Posterior vena cava (tissue), 2 donors: ENCODE data around the gene LRP1. TPM values are rescaled to one million over a fixed set of nuclear protein-coding genes. Genes with fewer than 3 reads are reported as not detected.

Source experiments
- DNase-seq: peaks from one replicate; pipeline ENCODE4 v3.0.0-alpha.2; 2020; ENCODE audit warnings: low spot score
- intact Hi-C, 2 donors: fragments of 100-400 bp; cut with DNase I; formaldehyde crosslinking; loops; one replicate each; pipeline versions ENCODE4 v1.14.1 to v1.14.2; 2022 to 2023
- total RNA-seq, 2 donors: library from RNA; stranded (reverse); fragmentation: NEBNext Ultra II Directional; extraction: Animal tissue kit (Norgen Biotek cat#: 25700); gene quantifications; one replicate each; pipeline ENCODE4 v1.2.1, GENCODE V29; 2021
- donor health status: DM: yes; HTN: yes; CAD: no.
- donor health status: DM: yes; HTN: yes; CAD: no.

The LRP1 gene
- total RNA-seq, 2 donors from 2014 or later = 465 to 757 TPM

DNA sequence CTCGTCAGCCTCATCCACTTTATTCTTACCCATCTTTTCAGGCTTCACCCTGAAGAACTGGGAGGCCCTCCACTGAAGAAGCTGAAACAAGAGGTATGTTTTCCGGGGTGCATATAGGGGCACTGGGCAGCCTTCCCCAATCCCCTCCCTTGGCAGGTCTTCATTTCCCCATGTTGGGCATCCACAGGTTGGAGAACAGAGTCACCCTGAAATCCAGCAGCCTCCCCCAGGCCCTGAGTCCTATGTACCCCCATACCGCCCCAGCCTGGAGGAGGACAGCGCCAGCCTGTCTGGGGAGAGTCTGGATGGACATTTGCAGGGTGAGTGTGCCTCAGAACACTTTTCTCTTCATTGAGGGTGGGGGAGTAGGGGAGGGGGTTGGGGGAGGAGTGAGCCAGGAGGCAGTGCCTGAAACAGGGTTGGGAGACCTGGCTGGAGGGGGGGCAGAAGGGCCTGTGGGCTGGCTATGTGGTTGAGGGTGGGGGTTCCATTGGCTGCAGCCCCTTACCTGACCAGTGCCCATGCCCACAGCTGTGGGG is 35.3 kb upstream of the LRP1 start:
- intact Hi-C loops = no loop called here
- DNase-seq = peak; percentile 63

DNA sequence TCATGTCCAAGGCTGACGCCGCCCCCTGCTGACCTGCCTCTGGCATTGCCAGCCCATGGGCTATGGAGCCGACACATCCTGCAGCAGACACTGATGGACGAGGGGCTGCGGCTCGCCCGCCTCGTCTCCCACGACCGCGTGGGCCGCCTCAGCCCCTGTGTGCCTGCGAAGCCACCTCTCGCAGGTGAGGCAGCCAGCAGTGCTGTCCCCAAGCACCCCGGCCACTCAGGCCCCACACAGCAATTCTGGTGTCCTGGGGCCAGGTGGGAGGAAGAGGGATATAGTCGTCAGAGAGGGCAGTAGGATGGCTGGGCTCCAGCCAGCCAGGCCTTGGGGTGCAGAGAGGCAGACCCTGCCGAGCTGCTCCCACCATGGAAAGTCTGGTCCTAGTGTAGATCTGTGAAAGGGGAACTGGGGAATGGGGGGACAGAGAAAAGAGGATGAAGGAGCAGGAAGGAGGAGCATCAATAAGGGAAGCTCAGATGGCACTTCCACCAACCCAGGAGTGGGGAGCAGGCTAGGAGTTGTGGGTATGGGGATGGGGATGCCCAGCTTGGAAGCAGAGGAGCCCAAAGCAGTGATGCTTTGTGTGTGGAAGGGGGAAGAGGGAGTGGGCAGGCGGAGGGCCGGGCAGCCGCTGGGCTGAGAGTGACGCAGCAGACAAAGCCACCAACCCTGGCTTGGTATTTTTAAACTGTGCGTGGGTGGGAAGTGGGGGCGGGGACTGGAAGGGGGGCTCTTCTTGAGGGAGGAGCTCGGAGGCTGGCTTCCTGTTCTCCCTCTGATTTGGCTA is 34.7 kb upstream of the LRP1 start:
- intact Hi-C loops = no loop called here
- DNase-seq = peak; percentile 92

DNA sequence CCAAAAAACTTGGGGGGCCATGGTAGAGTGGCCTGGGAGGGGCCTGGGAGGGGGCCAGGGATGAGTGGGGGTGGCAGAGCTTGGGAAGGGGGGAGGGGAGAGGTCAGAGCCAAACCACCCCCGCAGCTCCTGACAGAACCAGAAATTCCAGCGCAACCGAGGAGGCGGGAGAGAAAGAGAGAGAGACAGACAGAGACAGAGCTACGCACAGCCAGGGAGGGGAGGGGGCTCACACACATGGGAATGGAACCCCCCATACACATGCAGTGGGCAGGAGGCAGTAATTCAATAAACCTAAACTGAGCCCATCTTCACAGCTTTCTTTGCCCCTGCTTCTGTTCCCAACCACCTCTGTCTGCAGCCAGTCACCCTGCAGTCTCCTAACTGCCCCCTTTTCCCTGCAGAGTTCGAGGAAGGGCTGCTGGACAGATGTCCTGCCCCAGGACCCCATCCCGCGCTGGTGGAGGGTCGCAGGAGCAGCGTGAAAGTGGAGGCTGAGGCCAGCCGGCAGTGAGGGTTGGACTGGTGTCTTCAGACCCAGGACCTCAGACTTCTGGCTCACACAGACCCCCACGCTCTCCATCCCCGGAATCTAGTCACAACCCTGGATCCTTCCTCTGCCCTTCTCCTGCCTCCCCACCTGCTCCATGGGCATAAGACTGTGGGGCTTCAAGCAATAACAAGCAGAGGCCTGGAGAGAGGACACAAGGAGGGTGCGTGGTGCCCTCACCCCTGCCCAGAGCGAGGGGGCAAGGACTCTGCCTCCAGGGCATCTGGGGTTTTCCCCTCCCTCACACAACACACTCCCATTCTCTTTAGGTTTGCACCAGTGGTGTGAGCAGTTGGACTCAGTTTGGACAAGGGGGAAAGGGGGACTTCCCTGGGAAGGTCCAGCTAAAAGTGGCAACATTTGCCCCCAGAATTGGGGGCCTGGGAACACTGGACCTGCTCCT is 33.8 kb upstream of the LRP1 start:
- peak; percentile 79 for DNase-seq
- intact Hi-C loops = no loop called here

DNA sequence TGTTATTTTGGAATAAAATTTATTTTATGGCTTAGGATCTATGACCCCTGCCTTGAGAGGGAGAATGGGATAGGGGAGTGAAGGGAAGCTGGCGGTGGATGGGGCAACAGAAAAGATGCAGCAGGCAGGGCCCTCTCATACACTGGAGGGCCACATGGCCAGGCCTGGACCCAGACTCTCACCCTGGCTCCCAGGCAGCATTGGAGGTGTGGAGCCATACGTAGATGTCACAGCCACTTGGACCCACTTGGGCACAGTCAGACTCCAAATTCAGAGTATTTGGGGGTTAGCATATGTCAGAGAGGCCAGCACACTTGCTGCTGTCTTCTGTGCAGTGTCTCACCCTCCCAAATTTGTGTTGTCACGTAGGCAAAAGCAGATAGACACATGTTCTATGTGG is 32.8 kb upstream of the LRP1 start:
- DNase-seq = peak; percentile 11
- intact Hi-C loops = no loop called here

DNA sequence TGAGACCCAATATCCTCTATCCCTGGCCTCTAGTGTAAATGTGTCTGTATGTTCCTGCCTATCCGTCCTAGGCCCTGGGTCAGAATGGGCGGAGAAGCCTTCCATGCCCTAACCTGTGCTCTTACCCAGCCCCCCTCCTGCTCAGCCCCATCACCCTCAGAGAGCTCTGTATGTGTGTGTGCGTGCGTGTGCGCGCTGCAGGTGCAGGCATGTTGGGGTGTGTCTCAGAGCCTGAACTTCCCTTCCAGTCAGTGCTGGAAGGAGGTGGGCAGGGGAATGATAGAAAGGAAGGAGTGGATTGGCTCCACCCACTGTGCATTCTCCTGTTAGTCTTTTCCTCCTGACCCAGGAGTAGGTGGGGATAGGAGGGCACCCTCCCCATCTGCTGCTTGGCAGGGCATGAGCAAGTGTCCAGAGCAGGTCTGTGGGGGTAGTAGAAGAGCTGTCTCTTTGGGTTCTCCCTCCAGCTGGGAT is 32.1 kb upstream of the LRP1 start:
- DNase-seq = peak; percentile 66
- intact Hi-C loops = no loop called here

DNA sequence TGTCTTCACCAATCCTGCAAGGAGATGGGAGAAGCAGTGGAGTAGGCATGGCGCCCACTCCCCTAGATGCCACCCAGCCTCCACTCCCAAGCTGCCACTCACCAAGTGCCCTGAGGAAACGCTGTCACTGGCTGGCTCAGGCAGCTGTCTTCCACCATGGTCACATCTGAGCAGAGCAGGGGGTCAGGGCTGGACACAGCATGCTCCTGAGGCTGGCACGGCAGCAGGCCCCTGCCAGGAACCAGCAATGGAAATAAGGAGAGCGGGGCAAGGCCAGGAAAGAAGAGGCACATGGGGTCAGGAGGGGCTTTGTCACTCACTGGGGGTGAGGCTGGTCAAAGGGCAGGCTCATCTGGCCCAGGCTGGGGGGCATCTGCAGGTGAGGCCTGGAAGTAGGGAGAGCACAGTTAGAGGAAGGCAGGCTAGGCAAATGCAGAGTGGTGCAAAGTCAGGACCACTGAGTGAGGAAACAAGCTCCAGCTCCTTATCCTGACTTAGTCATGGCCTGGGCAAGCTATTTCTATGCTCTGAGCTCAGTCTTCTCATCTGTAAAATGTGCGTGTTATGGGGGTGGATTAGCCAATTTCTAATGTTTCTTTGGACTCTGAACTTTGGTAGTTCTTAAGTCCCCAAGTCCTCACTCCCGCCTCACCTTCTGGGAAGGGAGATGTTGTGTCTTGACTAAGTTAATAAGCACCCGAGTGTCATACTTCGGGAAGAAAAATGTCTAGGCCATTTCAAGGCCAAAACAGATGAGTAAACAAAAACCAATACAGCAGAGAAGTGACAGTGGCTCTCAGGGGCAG is 31.3 kb upstream of the LRP1 start:
- peak; percentile 62 for DNase-seq
- intact Hi-C loops = no loop called here

DNA sequence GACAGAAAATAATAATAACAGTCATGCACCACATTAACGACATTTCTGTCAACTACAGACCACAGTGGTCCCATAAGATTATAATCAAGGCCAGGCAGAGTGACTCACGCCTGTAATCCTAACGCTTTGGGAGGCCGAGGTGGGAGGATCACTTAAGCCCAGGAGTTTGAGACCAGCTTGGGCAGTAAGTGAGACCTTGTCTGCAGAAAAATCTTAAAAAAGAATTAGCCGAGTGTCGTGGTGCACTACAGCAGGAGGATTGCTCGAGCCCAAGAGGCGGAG is 30.8 kb upstream of the LRP1 start:
- DNase-seq = peak; percentile 35
- intact Hi-C loops = no loop called here

DNA sequence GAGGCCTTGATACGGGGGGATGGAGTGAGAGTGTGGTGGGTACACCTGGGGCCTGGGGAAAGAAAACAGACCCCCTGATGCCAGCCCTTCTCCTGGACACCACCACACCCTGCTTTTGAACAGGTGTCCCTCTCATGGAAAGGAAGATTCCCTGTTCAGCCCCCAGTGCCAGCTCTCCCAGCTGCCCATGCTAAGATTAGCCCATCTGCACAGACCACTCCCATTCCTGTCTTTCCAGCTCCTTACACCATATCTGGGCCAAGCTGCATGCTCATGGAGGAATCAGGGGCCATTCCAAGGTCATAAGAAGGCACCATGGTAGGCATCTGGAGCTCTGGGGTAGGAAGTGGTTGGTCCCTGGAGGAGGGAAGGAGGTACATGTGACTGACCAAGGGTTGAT is 29.7 kb upstream of the LRP1 start:
- intact Hi-C loops = no loop called here
- DNase-seq = peak; percentile 48

DNA sequence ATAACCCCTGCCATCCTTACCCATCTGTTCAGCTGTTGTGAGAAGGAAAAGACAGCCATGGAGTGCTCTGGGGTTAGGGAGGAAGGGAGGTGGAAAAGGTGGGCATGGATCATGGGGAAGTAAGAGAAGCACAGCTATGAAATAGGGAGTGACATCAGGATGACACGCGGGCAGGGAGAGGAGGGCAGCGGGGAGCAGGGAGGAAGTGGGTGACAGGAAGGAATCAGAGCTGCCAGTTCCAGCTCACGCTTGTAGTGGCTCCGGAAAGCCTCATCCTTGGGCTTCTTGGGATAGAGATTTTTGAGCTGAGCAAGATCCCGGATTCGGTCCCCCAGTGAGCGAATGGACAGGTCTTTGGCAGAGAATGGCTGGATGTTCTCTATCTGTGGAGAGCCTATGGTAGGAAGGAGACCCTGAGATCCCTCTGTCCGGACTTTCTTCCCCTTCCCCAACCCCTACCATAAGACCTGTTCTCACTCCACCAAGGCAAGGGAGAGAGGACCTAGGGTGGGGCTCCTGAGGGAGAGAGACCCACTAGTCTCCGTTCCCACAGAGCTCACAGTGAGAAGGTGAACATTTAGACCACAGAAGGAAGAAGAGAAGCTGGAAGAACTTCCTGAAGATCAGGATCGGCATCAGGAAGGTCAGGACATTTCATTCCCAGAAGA is 29.1 kb upstream of the LRP1 start:
- peak; percentile 29 for DNase-seq
- intact Hi-C loops = no loop called here

DNA sequence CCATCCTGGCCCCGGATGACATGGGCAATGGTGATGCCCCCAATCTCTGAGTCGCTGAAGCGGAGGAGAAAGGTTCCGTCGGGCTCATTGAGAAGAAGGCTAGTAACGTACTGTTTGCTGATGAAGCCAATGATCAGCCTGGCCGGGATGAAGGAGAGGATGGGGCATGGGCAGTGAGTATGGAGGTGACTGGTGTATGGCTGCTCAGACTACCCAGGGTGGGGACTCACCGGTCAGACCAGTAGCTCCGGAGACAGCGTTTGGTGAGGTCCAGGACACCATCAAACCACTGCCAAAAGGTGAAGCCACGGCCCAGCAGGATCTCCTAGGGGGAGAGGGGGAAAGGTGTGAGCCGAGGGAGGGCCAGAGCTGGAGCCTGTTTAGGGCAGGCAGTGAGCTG is 28.5 kb upstream of the LRP1 start:
- peak; percentile 23 for DNase-seq
- intact Hi-C loops = no loop called here

DNA sequence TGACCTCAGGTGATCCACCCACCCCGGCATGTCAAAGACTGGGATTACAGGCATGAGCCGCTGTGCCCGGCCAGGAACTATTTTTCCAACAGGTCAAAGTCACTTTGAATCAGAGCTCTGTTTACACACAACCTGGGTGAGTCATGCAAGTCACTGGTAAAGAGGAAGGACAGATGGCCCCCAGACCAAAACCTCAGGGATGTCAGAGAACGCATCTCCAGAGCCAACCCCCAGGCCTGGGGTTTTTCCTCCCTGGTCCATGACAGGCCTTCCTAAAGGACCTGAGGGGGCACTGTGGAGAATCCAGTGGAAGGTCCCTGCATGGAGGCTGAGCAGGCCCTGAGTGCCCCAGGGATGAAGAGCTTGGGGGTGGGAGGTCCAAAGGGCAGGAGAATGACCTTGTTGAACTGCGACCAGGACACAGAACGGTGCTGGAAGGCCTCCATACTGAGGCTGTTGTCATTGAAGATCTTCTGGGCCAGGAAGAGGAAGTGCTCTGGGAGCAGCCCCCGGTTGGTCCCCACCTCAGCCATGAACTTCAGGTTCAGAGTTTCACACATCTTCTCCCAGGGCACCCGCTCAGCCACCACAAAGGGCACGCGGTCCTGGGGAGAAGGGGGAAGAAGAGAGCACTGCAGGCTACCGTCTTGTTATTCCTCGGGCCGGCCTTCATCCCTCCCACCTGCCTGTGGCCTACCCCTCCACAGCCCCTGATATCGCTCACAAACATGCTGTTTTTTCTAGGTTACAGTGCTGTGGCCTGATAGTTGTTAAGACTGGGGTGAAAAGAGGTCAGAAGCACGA is 26.2 kb upstream of the LRP1 start:
- DNase-seq = peak; percentile 76
- intact Hi-C loops = no loop called here

DNA sequence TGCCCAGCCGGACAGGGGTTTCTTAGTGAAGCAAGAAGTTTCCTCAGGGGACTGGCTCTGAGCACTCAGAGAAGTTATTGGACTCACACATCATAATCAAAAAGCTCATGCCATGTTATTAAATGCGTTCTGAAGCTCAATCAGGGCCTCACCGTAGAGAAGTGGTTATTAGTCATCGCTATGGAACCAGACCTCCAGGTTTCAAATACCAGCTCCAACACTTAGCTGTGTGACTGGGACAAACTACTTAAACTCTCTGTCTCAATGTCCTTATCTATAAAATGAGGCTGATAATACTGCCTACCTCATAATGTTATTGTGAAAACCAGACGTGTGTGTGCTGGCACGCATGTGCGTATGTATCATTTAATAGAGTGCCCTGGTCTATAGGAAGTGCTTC is 24.4 kb upstream of the LRP1 start:
- no peak for DNase-seq
- intact Hi-C loops = no loop called here

DNA sequence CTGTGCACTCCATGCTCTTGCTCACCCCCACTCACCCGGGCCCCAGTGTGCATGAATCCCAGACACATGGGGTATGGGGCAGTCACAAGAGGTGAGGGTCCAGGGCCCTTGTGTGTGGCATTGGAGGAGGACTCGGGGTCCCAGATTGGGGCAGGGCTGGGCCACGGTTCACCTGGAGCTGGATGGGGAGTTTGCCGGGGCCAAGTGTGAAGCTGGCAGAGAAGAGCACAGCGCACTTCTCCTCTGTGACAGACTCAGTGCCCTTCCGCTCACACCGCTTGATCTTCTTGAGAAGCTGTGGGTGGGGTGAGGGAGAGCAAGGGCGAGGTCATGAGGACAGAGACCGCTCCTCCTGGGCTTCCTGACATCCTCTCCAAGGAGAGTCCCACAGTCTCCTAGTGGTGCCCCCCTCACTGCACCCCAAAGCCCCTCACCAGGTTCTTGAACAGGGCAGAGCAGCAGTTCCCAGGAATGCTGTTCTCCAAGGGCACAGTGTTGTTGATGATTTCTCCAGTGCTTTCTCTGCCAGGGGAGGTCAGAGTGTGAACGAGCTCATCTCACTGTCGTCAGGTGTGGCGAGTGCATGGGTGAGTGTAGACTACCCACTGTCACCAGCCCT is 23.9 kb upstream of the LRP1 start:
- intact Hi-C loops = no loop called here
- DNase-seq = peak; percentile 70

DNA sequence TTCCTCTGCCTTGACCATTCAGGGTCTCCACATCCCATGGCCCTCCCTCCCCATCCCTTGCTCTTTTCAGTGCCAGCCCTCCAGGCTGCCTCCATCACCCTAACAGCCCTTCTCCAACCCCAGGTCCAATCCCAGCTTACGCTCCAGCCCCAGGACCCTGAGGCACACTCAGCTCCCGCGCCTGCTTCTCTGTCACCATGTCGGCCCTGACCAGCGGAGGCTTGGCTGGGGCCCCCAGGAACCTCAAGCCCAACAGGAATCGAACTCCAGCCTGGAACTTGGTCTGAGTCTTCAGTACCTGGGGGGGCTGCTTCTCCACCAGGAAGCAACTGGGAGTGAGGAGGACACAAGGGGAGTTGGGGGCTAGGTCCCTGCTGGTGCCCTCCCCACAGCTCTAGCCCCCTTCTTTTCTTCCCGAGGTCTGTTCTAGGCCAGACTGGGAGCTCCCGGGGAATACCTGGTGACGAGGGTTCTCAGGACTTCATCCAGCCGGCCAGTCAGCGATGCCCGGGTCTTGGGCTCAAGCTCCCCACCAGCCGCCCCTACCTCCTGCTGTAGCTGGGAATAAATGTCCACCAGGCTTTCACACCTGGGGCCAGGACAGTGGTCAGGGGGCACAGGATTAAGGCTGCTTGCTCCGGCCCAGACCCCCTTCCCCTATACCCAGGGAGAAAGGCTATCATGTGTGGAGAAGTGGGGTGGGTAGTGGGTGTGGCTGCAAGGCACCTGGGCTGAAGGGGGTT is 23.1 kb upstream of the LRP1 start:
- intact Hi-C loops = no loop called here
- DNase-seq = peak; percentile 64

DNA sequence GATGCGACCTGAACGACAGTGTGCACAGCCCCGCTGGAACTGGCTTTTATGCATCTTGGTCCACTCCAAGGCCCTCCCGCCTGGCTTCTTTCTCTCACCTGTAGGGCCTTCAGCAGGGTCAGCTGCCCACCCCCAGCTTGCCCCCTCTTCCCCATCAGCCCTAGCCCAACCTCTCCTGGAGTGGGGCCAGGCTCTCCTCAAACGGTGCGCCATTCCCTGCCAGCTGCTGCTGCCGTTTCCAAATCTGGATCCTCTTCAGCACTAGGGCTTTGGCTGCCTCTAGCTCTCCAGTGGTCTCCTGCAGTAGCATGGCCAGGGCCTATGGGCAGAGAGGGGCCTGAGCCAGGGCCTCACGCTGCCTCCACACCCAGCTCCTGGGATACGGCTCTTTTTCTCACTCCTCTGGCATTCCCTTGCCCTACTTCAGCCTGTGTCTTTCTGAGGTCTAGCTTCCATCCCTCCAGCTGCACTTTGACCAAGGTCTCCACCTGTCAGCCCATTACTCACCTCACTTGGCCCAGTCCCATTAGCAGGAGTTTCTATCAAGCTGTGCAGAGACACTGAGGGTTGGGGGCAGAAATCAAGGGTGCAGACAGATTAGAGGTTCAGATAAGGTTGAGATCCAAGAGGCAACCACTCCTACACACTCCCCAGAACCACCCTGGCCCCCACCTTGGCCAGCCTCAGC is 22.1 kb upstream of the LRP1 start:
- intact Hi-C loops = no loop called here

DNA sequence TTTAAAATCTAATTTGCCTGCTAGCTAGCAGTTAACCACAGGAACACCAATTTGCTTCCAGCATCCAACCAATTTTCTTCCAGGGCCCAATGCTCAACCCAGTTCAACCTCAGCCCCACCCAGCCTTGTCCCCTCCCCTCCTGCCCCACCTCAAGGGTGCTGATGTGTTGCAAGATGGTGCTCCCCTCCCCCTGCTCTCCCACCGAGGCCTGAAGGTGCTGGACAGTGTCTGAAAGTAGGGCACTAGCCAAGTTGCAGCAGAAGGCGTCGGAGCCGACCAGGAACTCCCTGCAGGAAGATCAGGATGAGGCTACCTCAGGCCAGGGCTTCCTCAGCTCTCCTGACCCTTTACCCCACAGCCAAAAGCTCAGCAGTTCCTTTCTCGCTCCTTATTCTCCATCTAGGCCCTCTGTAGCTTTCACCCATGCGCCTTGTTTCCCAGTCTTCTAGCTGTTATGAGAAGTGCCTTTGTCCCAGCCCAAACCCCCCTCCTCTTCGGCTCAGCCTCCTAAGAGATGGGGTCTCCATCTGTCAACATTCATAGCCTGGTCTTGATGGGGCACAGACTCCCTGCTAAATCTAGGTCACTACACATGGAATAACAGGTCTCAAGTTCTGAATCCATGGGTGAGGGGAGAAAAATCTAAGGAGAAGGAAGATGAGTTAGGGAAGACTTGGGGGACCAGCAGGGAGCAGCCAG is 20.7 kb upstream of the LRP1 start:
- intact Hi-C loops = no loop called here
- DNase-seq = peak; percentile 58

More for the DNA sequence above, 22.1 kb upstream of the LRP1 start:
- DNase-seq = peak; percentile 66
